ENCODE measurements around the gene ALPI. TPM values are rescaled to one million over a fixed set of nuclear protein-coding genes. Genes with fewer than 3 reads are reported as not detected.

Gene ALPI
- total RNA-seq, 1 experiment from 2014 or later, result not detected

GRCh38 chr2:232498452-232498851 lies 42.5 kb downstream of the ALPI start:
- H3K4me2 ChIP-seq (ENCODE audit: low read length), result no peak overlapping the region
- ATAC-seq, result no peak
- H3K79me2 ChIP-seq (ENCODE audit: insufficient read depth, low read length), result no peaks in the 10 kb centered on the region
- no peaks in the 10 kb centered on the region for H3K36me3 ChIP-seq (ENCODE audit: control insufficient read depth in 1 of 2, insufficient read depth in 2 of 2, low read length in 2 of 2)
- no TSS peak for BruUV-seq (replicated peaks)
- H3K4me1 ChIP-seq (ENCODE audit: control insufficient read depth in 1 of 2, insufficient read depth in 2 of 2, low read length in 2 of 2), result no peaks in the 10 kb centered on the region
- no peaks in the 10 kb centered on the region for H3K27me3 ChIP-seq (ENCODE audit: insufficient read depth, low read length)
- RAD21 ChIA-PET (ENCODE audit: low non-redundant PET in 1 of 2, low total read pairs in 2 of 2, uncharacterized antibody in 2 of 2, unreplicated experiment in 2 of 2), result no interaction called here
- CTCF ChIA-PET, result no interaction called here
- no peaks in the 10 kb centered on the region for H3K9me3 ChIP-seq (ENCODE audit: control insufficient read depth in 1 of 2, insufficient read depth in 1 of 2, low read depth in 1 of 2, low read length in 2 of 2)
- intact Hi-C loops (cut with micrococcal nuclease), result no loop called here
- TF ChIP-seq YY1 (IDR thresholded peaks at IDR 0.05; ENCODE audit: extremely low read depth, insufficient replicate concordance, low read depth, low read length) (no peak), CTCF (IDR thresholded peaks at IDR 0.05 in 2 of 3, conservative IDR thresholded peaks at IDR 0.05 in 1 of 3; ENCODE audit: borderline replicate concordance in 1 of 3, insufficient read depth in 1 of 3, low read depth in 2 of 3, low read length in 2 of 3) (no peak), RAD21 (IDR thresholded peaks at IDR 0.05; ENCODE audit: low read depth) (no peak), TCF7L2 (IDR thresholded peaks at IDR 0.05; ENCODE audit: borderline replicate concordance, extremely low read depth, insufficient read depth, insufficient read length) (no peak), MAX (IDR thresholded peaks at IDR 0.05) (no peak), ZNF274 (IDR thresholded peaks at IDR 0.05; ENCODE audit: low read depth, low read length) (no peak), ZBTB33 (IDR thresholded peaks at IDR 0.05; ENCODE audit: extremely low read depth, insufficient replicate concordance, low read length) (no peak), REST (IDR thresholded peaks at IDR 0.05; ENCODE audit: low read depth) (no peak), SRF (IDR thresholded peaks at IDR 0.05; ENCODE audit: low read depth) (no peak), EZH2 (IDR thresholded peaks at IDR 0.05) (no peak)
- H3K27ac ChIP-seq (ENCODE audit: low read depth, low read length), result no peak overlapping the region
- H2AFZ ChIP-seq (ENCODE audit: low read depth, low read length, poor library complexity, severe bottlenecking), result no peak overlapping the region
- no peak overlapping the region for H3K4me3 ChIP-seq (replicated peaks in 1 of 2; ENCODE audit: low read depth in 1 of 2, low read length in 2 of 2)
- no peaks in the 10 kb centered on the region for H4K20me1 ChIP-seq (ENCODE audit: insufficient read depth)
- POLR2A ChIA-PET, result no interaction called here
- DNase-seq (ENCODE audit: low read depth, low spot score), result no peak
- H3K9ac ChIP-seq (ENCODE audit: low read length), result no peak overlapping the region
- H3K9me2 ChIP-seq (ENCODE audit: insufficient read depth), result no peaks in the 10 kb centered on the region

All from HCT116 (cell line).